ENCODE measurements around the gene GBP1. TPM values are rescaled to one million over a fixed set of nuclear protein-coding genes. Genes with fewer than 3 reads are reported as not detected.

GBP1 gene
- 10 to 100 TPM in 1 of 6 donors, 1 to 10 TPM in 5; 4.2 to 15.7 (median 7.6) TPM for polyA plus RNA-seq (ENCODE audit: low read depth in 6 of 6)

- DNase-seq (peak; percentile 24), ATAC-seq (ENCODE audit: low read depth in 2 of 2) (peak; percentile 80 to 81)
- H3K4me3 Mint-ChIP-seq: peak within 1 kb of the TSS; percentile 73 to 94 (median 92)
- H3K27me3 Mint-ChIP-seq: no peaks in the 10 kb centered on the region
- peak within 1 kb of the TSS; percentile 64 to 95 (median 86) for H3K27ac Mint-ChIP-seq
- H3K9me3 Mint-ChIP-seq: no peaks in the 10 kb centered on the region
- H3K36me3 Mint-ChIP-seq: peaks cover 0 to 2% of the 10 kb centered on the region in 2 donors
- H3K4me1 Mint-ChIP-seq: peaks cover 29 to 43% (median 37%) of the 10 kb centered on the region in 3 donors
These were observed at the start of gene GBP1 for GRCh38 chr1:89065079-89065868. Gene GBP1 (minus strand): TSS chr1:89065208. CDS start chr1:89063234, 1,974 bp downstream.

- no peak for DNase-seq
- Mint-ChIP-seq H3K9me3 (peaks cover 0 to 2% (median 0%) of the 10 kb centered on the region in 7 donors), H3K27ac (no peak overlapping the region), H3K27me3 (no peaks in the 10 kb centered on the region), H3K36me3 (peaks cover 20 to 43% of the 10 kb centered on the region in 2 donors), H3K4me3 (no peak overlapping the region), H3K4me1 (no peaks in the 10 kb centered on the region)
- no peak for ATAC-seq (ENCODE audit: low read depth in 2 of 2)
These were observed 49.7 kb upstream of the GBP1 start for GRCh38 chr1:89114662-89115061.

- H3K27ac Mint-ChIP-seq: no peak overlapping the region
- DNase-seq: no peak
- no peaks in the 10 kb centered on the region for H3K27me3 Mint-ChIP-seq
- no peak for ATAC-seq (ENCODE audit: low read depth in 2 of 2)
- H3K9me3 Mint-ChIP-seq: peaks cover 0 to 2% (median 0%) of the 10 kb centered on the region in 7 donors
- H3K4me1 Mint-ChIP-seq: no peaks in the 10 kb centered on the region
- H3K4me3 Mint-ChIP-seq: no peak overlapping the region
- peaks cover 35 to 49% of the 10 kb centered on the region in 2 donors for H3K36me3 Mint-ChIP-seq
These were observed 48.0 kb upstream of the GBP1 start for GRCh38 chr1:89112871-89113613.

GRCh38 chr1:89104687-89105086, 39.7 kb upstream of the GBP1 start:
- H3K4me3 Mint-ChIP-seq: no peak overlapping the region
- DNase-seq: no peak
- H3K27me3 Mint-ChIP-seq: no peaks in the 10 kb centered on the region
- no peaks in the 10 kb centered on the region for H3K9me3 Mint-ChIP-seq
- H3K4me1 Mint-ChIP-seq: no peaks in the 10 kb centered on the region
- no peak for ATAC-seq (ENCODE audit: low read depth in 2 of 2)
- no peak overlapping the region for H3K27ac Mint-ChIP-seq
- H3K36me3 Mint-ChIP-seq: peaks cover 22 to 36% of the 10 kb centered on the region in 2 donors

GRCh38 chr1:89104147-89104546, 39.1 kb upstream of the GBP1 start:
- H3K4me3 Mint-ChIP-seq: no peak overlapping the region
- H3K4me1 Mint-ChIP-seq: no peaks in the 10 kb centered on the region
- no peaks in the 10 kb centered on the region for H3K9me3 Mint-ChIP-seq
- no peak for DNase-seq
- H3K27me3 Mint-ChIP-seq: no peaks in the 10 kb centered on the region
- H3K27ac Mint-ChIP-seq: no peak overlapping the region
- ATAC-seq (ENCODE audit: low read depth in 2 of 2): no peak
- peaks cover 17 to 30% of the 10 kb centered on the region in 2 donors for H3K36me3 Mint-ChIP-seq

- ATAC-seq (ENCODE audit: low read depth in 2 of 2) (no peak), DNase-seq (no peak)
- Mint-ChIP-seq H3K36me3 (peaks cover 10 to 16% of the 10 kb centered on the region in 2 donors), H3K4me3 (no peak overlapping the region), H3K27ac (no peak overlapping the region), H3K4me1 (no peaks in the 10 kb centered on the region), H3K27me3 (no peaks in the 10 kb centered on the region), H3K9me3 (peaks cover 0 to 6% (median 3%) of the 10 kb centered on the region in 7 donors)
These were observed 37.0 kb upstream of the GBP1 start for GRCh38 chr1:89102021-89102420.

GRCh38 chr1:89100412-89100811, 35.4 kb upstream of the GBP1 start:
- Mint-ChIP-seq H3K27me3 (no peaks in the 10 kb centered on the region), H3K9me3 (peaks cover 0 to 22% (median 9%) of the 10 kb centered on the region in 7 donors), H3K36me3 (peaks cover 3 to 5% of the 10 kb centered on the region in 2 donors), H3K4me3 (no peak overlapping the region), H3K27ac (peak overlapping the region in 1 of 6 donors; percentile 69), H3K4me1 (no peaks in the 10 kb centered on the region)
- ATAC-seq (ENCODE audit: low read depth in 2 of 2) (no peak), DNase-seq (no peak)

- ATAC-seq (ENCODE audit: low read depth in 2 of 2) (no peak), DNase-seq (no peak)
- H3K4me1 Mint-ChIP-seq: no peaks in the 10 kb centered on the region
- no peak overlapping the region for H3K27ac Mint-ChIP-seq
- no peaks in the 10 kb centered on the region for H3K36me3 Mint-ChIP-seq
- peaks cover 0 to 22% (median 10%) of the 10 kb centered on the region in 7 donors for H3K9me3 Mint-ChIP-seq
- no peaks in the 10 kb centered on the region for H3K27me3 Mint-ChIP-seq
- no peak overlapping the region for H3K4me3 Mint-ChIP-seq
These were observed 33.8 kb upstream of the GBP1 start for GRCh38 chr1:89098857-89099256.

- no peak overlapping the region for H3K4me3 Mint-ChIP-seq
- H3K36me3 Mint-ChIP-seq: no peaks in the 10 kb centered on the region
- ATAC-seq (ENCODE audit: low read depth in 2 of 2): no peak
- no peak overlapping the region for H3K27ac Mint-ChIP-seq
- no peaks in the 10 kb centered on the region for H3K4me1 Mint-ChIP-seq
- H3K9me3 Mint-ChIP-seq: peaks cover 0 to 22% (median 10%) of the 10 kb centered on the region in 7 donors
- H3K27me3 Mint-ChIP-seq: no peaks in the 10 kb centered on the region
- no peak for DNase-seq
These were observed 30.7 kb upstream of the GBP1 start for GRCh38 chr1:89095737-89096136.

GRCh38 chr1:89089962-89090361, 25.0 kb upstream of the GBP1 start:
- H3K4me3 Mint-ChIP-seq: no peak overlapping the region
- ATAC-seq (ENCODE audit: low read depth in 2 of 2) (no peak), DNase-seq (no peak)
- H3K4me1 Mint-ChIP-seq: no peaks in the 10 kb centered on the region
- H3K27me3 Mint-ChIP-seq: no peaks in the 10 kb centered on the region
- no peaks in the 10 kb centered on the region for H3K36me3 Mint-ChIP-seq
- peaks cover 0 to 2% (median 0%) of the 10 kb centered on the region in 7 donors for H3K9me3 Mint-ChIP-seq
- H3K27ac Mint-ChIP-seq: no peak overlapping the region

- no peak for DNase-seq
- peaks cover 0 to 4% (median 0%) of the 10 kb centered on the region in 7 donors for H3K9me3 Mint-ChIP-seq
- no peaks in the 10 kb centered on the region for H3K36me3 Mint-ChIP-seq
- ATAC-seq (ENCODE audit: low read depth in 2 of 2): no peak
- H3K27ac Mint-ChIP-seq: no peak overlapping the region
- no peaks in the 10 kb centered on the region for H3K27me3 Mint-ChIP-seq
- H3K4me1 Mint-ChIP-seq: no peaks in the 10 kb centered on the region
- no peak overlapping the region for H3K4me3 Mint-ChIP-seq
These were observed 23.6 kb upstream of the GBP1 start for GRCh38 chr1:89088572-89088971.

GRCh38 chr1:89087241-89087640, 22.2 kb upstream of the GBP1 start:
- Mint-ChIP-seq H3K4me1 (peaks cover 0 to under 1% (median 0%) of the 10 kb centered on the region in 3 donors), H3K36me3 (no peaks in the 10 kb centered on the region), H3K27ac (no peak overlapping the region), H3K27me3 (no peaks in the 10 kb centered on the region), H3K9me3 (peaks cover 0 to 4% (median 0%) of the 10 kb centered on the region in 7 donors), H3K4me3 (no peak overlapping the region)
- no peak for ATAC-seq (ENCODE audit: low read depth in 2 of 2)
- no peak for DNase-seq

GRCh38 chr1:89085781-89086180, 20.8 kb upstream of the GBP1 start:
- Mint-ChIP-seq H3K27me3 (no peaks in the 10 kb centered on the region), H3K4me3 (no peak overlapping the region), H3K9me3 (peaks cover 0 to 4% (median 2%) of the 10 kb centered on the region in 7 donors), H3K36me3 (no peaks in the 10 kb centered on the region), H3K4me1 (peaks cover 0 to 14% (median 0%) of the 10 kb centered on the region in 3 donors), H3K27ac (no peak overlapping the region)
- ATAC-seq (ENCODE audit: low read depth in 2 of 2) (no peak), DNase-seq (peak; percentile 24)
